ENCODE data around the gene JRKL.

GRCh38 chr11:96376796-96377195, 13.0 kb upstream of the JRKL start:
- TF ChIP-seq POLR2A (IDR thresholded peaks at IDR 0.05; ENCODE audit: low read length) (no peak), GATA1 (IDR thresholded peaks at IDR 0.05; ENCODE audit: low read depth, low read length) (no peak)

Measured in erythroblast (primary cell).